ENCODE measurements around the gene IL17REL.

The IL17REL gene

DNA sequence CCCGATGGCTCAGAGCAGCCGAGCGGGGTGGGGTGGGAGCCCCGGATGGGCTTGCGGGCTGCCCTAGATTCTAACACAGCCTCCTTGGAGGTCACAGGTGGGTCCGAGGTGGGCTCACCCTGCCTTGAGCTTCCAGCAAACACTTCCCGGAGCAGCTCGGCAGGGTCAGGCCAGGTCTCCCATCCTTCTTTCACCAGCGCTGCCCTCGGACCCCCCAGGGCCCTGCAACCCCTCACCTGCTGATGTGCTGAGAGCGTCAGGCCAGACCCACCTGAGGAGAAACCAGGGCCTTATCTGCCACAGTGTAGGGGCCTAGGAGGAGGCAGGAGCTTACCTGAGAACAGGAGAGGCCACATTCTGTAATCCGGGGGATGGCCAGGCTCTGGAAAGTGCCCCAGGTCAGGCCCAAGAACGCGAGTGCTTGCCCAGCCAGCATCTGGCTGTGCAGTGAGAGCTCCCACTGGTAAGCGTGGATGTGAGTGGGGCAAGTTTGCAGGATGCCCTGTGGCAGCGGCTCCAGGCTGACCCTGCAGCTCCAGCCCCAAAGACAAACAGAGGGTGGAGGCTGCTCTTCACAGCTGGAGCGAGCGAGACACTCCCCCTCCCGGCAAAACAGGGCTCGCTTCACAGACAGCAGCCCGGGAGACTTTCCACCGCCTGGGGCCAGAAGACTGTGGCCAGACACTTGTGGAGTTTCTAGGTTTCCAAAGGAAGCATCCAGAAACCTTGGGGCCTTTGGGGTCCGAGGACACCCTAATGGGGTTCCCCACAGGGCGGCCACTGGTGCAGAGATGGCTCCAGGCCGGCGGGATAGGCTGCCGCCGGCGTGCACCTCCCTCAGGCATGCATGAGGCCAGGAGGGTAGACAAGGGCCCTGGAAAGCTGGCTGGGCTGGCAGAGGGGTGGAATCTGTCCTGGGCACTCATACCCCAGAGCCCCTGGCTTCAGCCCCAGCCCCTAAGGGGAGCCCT, at the start of gene IL17REL:
Gene IL17REL (minus strand): TSS at position 555 of the 971 bp plus-strand sequence. CDS start 119 bp downstream, at position 436.
- DNase-seq = no peak

DNA sequence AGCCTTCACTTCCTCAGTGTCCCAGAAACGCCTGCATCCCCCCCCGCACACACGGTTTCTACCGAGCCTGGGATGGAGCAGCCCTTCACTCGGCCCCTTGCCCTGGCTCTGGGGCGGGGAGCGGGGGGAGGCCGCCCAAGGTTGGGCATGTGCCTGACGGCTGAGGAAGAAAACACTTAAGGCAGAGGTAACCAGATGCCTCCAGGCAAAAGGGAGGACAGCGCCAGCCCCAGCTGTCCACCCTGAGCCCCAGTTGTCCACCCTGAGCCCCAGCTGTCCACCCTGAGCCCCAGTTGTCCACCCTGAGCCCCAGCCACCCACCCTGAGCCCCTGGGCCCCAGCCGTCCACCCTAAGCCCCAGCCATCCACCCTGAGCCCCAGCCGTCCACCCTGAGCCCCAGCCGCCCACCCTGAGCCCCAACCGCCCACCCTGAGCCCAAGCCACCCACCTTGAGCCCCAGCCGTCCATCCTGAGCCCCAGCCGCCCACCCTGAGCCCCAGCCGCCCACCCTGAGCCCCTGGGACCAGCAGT, 49.3 kb upstream of the IL17REL start:
- no peak for DNase-seq

DNA sequence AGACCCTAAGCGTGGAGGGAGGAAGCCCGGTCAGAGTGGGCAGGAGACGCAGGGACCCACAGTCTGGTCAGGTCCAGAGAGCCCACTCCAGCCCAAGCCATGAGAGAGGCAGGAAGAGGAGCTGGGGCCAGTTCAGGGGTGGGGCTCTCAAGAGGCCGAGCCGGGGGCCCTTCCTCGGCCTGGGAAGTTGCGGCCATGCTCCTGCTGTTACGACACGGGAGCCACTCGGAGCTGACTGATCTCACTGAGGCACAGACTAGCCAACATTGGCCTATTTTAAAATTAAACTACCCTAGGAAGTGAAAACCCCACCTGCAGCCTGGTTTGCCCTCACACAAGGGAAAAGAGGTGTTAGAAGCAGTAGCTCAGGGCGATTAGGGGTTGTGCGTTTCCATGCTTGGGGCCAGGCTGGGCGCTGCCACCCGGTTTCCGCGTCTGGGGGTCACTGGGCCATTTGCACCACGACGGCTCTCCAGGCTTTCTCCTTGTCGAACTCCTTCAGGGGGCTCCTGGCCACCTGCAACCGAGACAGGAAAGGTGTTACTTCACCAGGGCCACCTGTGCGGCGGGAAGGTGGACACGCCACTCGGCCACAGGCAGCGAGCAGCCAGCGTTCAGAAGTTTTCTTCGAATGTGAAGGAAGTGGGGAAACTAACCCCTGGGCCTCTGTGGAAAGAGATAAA, 48.7 kb upstream of the IL17REL start:
- no peak for DNase-seq

DNA sequence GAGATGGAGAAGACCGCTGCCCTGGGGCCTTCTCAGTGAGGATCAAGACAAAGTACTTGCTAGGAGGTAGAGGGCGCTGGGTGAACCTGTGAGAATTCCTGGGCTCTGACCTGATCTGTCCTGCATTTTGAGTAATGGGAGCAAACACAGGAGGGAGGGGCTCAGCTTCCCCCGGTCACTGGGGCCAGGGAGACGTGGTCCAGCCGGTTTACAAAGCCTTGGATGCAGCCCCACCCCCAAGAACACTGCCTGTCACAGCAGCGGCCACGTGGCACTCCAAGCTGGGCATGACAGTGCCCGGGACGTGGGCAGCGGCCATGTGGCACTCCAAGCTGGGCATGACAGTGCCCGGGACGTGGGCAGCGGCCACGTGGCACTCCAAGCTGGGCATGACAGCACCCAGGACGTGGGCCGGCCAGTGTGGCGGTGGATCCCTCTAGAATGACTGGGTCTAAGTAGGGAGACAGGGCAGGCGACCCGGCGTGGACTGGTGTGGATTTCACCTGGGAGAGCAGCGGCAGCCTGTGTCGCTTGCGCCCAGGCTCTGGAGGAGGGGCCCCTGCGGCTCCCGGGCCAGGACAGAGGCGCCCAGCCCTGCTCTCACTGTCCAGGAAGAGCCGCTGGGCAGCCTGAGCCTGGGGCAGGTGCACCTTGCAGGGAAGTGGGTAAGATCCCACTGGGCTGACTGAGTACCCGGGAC, 48.0 kb upstream of the IL17REL start:
- no peak for DNase-seq

DNA sequence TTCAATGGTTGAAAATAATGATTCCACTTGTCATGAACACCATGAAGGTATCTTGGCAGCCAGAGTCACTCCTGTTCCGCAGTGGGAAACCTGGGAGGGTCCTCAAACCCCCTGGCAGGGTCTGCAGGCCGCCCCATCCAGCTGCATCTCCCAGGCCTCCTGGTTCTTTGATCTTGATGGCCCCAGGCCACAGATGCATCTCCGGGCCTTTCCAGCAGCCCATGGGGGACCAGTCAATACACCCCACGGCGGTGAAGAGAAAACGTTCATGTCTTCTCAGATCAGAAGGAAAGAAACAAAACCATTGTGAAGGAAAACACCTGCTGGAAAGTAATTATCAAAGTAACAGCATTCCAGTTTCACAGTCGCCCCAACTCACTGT, 47.3 kb upstream of the IL17REL start:
- no peak for DNase-seq

DNA sequence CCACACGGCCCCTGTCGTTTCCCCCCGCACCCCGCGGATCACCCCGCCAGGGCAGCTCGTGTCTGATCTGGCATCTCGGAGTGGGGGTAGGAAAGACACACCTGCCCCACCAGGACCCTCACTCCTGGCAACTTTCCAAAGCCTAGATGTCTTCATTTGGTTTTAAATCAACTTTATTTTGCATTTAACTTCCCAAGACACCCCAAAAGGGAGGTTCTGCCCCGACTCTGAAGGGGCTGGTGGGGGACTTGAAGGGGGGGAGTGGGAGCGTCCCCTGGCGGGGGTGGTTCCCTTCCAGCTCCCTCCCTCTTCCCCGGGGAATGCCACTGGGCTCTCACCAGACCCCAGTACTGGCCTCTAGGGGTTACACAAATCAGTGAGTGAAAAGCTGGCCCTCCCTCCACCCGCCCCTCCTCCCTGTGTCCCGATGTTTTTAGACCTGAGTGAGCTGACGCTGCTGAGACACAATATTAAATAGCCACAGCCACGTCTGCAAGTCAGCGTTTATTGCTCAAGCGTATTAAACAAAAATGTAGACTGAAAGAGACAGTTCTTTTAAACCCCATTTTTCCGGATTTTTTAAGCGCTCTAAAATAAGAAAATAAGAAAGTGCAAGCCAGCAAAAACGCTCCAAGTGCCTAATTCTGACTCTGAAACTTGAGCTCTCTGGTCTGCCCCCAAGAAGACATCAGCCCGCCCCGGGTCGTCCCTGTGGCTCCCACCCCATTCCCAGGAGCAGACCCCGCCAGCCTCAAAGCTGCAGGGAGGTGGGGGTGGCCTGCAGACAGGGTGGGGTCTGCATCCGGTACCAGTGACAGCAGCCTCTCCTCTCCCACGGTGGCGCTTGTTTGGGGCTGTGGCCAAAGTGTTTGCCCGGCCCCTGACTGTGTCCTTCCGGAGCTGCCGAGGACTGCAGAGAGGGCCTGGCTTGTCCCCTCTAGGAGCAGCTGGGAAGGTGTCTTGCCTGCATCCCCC, 46.6 kb upstream of the IL17REL start:
- DNase-seq = peak; percentile 39

DNA sequence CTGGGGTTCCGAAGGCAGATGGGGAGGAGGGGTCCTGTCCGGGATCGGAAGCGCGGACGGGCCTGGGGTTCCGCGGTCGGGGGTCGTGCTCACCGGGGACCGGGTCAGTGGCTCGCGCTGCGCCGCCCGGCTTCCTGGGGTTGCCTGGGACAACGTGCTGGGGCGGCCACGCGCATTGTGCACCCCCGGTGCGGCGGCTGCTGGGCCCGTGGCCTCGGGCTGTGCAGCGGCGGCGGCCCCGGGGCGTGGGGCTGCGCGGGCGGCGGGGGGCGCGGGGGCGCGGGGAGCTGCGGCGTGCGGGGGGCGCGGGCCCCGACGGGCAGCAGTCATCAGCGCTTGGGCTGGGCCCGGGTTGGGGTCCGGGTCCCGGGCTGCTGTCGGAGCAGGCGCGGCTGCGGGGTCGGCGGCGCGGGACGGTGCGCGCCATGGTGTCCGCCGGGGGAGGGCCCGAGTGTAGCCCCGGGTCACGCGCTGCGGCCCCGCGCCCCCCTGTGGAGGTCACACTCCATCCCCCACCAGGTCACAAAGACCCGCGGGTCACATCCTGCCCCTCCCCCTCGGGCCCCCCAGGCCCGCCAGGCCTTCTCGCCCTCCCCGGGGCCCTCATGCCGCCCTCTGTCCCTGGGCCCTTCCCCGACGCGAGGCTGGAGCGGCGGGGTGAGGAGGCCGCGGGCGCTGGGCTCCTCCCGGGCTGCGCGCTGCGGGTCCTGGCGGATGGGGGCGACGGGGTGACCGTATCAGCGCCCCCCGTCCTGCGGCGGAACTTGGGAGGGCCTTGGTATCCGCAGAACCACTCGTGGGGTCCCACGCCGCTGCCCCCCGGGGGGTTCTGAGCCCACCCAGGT, 45.7 kb upstream of the IL17REL start, which contains the start of gene TTLL8:
Gene TTLL8 (minus strand): TSS at position 238 of the 845 bp plus-strand sequence.
- no peak for DNase-seq

DNA sequence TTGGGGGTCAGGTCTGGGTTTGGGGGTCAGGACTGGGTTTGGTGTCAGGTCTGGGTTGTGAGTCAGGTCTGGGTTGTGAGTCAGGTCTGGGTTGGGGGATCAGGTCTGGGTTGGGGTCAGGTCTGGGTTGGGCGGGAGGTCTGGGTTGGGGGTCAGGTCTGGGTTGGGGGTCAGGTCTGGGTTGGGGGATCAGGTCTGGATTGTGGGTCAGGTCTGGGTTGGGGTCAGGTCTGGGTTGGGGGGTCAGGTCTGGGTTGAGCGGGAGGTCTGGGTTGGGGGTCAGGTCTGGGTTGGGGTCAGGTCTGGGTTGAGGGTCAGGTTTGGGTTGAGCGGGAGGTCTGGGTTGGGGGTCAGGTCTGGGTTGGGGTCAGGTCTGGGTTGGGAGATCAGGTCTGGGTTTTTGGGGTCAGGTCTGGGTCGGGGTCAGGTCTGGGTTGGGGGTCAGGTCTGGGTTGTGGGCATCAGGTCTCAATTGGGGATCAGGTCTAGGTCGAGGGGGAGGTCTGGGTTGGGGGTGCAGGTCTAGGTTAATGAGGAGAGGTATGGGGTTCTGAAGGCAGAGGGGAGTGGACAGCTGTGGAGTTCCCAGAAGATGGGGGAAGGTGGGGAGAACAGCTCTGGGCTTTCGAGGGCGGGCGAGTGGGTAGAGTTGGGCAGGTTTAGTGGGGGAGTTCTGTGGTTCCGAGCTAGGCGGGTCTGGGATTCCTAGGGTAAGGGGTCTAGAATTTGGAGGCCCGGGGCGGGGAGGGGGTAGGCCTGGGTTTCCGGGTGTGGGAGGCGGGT, 44.9 kb upstream of the IL17REL start:
- no peak for DNase-seq

DNA sequence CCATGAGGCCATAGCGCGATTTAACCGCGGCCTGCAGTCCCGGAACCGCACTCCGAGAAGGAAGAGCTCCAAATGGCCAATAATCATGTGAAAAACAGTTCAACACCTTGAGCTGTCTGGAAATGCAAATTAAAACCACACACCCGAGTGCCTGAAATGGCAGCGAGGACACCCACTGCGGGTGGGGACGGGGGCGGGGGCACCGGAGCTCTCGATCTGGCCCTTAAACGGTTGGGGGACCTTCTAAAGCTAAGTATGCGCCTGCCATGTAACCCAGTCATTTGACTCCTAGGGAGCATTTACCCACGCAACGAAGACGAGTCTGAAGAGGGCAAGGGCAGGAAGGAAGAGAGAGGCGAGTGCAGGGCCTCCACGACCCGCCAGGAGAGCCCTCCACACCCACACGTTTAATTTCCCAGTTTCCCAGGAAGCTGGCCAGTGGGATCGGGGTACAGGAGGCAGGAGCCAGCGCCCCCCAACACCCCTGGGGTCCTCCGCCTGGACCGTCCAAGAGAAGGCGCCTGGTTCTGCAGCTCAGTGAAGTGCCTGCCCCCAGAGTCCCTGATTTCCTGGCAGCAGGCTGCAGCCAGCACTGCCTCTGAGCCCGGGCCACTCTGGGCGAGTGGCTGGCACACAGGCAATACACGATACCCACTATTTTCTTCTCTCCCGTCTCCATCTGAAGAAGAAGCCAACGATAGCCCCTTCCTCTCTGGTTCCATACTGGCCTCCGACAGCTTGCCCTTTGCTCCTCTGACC, 43.8 kb upstream of the IL17REL start:
- no peak for DNase-seq

DNA sequence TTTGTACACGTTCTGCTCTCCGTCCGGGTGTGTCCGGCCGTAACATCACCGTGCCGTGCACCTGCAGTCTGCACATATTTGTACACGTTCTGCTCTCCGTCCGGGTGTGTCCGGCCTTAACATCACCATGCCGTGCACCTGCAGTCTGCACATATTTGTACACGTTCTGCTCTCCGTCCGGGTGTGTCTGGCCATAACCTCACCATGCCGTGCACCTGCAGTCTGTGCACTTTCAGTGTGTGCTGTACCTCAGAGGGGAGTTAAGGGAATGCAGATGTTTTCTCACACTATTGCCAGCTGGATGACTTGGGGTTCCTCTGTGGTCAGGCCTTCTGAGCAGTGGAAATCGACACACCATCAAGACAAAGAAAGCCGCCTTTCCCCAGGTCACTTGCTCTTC, 41.3 kb upstream of the IL17REL start:
- DNase-seq = no peak

DNA sequence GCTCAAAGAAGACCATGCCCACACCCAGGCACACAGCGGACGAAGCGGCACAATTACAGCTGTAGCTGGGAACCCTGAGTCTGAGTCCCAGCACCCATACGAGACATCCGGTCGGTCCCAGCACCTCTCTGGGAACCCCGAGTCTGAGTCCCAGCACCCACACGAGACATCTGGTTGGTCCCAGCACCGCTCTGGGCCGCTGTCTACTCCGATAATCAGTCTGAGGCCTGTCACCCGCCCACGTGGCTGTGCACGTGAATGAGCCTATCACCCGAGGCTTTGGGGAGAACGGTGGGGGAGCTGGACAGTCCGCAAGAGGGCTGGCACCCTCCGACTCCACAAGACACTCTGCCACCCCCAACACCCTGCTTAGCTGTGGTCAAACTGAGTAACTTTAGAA, 39.4 kb upstream of the IL17REL start:
- DNase-seq = no peak

DNA sequence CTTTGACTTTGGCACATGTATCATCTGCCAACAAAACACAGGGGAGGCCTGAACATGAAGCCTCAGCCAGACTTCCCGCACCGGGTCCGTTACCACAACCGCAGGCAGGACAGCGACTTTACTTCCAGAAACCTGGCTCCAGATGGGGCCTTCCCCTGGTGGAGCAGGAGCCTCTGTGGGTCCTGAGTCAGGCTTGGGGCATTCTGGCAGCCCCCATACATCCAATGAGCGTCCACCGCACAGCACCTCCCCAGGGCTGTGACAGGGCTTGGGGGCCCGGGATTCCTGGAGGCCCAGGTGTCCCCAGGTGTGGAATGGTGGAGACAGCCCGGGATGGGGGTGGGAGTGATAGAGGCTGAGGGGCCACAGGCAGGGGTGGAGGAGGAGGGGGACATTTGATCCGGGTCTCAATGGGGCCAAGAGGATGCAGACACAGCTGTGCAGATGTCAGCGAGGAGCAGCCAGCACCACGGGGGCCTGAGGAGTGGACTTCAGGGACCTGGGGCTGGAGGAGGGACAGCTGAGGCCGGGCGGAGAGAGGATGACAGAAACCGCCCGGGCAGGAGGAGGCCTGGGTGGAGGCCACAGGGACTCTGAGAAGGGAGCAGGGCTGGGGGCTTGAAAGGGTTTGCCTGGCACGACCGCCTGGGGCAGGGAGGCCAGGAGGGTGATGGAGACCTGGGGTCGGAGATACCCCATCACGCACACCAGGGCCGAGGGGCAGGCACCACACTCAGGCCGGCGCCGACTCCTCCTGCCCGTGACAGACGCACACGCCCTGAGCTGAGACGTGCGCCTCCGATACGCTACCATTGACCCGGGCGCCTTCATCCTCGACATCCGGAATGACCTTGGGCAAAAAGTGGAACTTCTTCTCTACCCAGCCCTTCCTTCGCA, 37.0 kb upstream of the IL17REL start:
- DNase-seq = no peak

DNA sequence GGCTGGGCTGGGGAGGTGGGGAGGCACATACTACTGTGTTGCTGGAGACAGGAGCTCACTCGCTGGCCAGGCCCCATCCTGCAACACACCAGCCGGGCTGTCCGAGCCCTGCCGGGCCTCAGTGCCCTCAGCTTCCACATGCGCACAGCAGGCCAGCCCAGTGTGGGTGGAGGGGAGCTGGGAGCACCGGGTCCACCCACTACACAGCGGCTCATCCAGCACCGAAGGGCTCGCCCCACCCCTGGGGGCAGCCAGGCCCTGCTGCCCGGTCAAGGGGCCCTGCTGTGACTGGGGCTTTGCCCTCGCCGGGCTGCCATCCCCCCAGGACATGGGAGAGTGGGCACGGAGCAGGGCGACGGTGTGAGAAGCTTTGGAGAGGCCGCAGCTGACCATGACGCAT, 36.3 kb upstream of the IL17REL start:
- no peak for DNase-seq

DNA sequence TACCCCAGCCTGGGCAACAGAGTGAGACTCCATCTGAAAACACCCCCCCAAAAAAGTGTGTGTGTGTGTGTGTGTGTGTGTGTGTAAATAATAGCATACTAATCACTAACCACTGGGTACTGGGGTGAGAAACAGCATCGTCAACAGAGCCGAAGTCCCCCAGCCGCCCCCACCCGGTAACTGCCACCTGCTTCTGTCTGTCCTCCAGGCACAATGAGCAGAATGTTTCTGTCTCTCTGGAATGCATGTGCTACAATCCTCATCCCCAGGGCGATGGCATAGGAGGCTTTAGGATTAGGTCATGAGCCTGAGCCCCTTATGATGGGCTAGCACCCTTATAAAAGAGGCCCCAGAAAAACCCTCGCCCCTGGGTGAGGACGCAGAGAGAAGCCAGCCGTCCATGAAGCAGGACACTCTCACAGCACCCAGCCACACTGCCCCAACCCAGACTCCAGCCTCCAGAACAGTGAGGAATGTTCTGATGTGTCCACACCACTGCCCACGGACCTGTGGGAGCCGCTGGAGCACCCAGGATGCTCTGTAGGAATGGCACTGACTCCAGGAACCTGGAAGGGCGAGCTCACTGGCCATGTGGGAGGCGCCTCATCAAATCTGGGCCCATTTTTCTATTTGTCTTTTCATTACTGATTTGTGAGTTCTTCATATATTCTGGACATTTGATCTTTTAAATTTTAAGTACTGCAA, 35.6 kb upstream of the IL17REL start:
- no peak for DNase-seq

DNA sequence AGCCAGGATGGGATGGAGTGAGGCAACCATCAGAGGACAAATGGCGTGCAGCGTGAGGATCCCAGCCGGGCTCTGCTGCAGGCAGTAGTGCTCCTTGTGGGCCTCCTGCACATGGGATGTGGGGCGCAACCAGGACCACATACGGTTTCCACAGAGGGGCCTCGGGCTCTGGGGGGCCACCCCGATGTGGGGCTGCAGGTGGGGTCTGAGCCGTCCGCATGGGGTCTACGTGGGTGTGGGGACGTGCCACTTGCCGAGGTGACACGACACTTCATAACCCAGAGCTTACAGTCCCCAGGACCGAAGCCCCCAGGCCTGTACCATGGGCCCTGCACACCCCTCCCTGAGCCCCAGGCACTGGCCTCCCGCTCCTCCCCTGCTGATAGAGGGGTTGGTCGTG, 34.8 kb upstream of the IL17REL start:
- no peak for DNase-seq

DNA sequence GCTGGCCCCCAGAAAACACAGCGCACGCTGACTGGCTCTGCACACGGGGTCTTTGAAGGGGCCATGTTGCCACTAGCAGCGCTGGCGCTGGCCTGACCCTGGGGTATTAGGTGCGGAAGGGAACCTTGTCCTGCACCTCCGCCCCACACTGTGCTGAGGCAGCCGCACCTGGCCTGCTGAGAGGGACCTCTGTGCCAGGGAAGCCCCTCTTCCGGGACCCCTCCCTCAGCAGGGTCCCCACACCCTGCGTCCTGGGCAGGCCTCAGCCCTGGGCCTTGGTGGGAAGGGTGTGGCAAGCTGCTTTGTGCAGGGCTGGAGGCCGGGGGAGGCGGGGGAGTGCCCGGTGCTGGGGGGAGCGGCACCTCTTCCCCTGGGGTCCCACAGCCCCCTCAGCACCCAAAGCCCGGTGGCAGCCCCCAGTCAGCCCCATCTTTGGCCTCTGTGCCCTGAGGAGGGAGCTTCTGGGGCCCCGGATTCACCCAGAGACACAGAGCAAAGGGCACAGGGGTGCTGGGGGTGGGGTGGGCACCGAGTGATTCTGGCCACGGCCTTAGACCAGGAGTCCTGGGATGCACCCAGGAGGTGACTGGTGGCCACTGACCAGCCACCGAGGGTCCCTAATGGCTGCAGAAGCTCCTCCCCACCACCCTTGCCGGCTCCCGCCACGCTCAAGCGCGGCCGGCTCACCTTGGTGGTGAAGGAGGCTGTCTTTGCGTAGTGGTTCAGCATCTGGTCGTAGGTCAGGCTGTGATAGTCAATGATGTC, 34.1 kb upstream of the IL17REL start:
- no peak for DNase-seq

DNA sequence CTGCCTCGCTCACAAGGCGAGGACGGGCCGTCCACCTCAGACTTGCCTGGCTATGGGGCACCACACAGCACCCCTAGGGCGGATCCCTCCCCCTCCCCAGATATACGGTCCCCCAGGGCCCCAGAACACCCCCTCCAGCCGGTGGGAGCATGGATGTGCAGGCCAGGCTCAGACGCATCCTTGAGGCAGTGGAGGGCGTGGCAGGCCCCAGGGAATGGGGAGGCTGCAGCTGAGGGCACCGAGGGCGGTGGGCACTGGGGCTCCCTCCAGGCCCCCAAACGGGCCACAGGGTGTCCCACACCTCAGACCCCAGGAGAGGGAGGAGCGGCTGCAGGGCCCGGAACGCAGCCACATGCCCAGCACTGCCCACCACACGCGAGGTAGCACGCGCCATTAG, 33.5 kb upstream of the IL17REL start:
- DNase-seq = no peak

All from fibroblast of skin of right quadriceps (primary cell).